Measurements from ENCODE around the gene B3GALT2. TPM values are rescaled to one million over a fixed set of nuclear protein-coding genes. Genes with fewer than 3 reads are reported as not detected.
"Not testable (repeated sequence)": the region's sequence is repeated elsewhere in the genome, so short reads cannot be mapped to it uniquely, and the experiment has no call there.

B3GALT2 gene
- total RNA-seq = 1 to 10 TPM; 3.5 to 5.2 TPM

DNA sequence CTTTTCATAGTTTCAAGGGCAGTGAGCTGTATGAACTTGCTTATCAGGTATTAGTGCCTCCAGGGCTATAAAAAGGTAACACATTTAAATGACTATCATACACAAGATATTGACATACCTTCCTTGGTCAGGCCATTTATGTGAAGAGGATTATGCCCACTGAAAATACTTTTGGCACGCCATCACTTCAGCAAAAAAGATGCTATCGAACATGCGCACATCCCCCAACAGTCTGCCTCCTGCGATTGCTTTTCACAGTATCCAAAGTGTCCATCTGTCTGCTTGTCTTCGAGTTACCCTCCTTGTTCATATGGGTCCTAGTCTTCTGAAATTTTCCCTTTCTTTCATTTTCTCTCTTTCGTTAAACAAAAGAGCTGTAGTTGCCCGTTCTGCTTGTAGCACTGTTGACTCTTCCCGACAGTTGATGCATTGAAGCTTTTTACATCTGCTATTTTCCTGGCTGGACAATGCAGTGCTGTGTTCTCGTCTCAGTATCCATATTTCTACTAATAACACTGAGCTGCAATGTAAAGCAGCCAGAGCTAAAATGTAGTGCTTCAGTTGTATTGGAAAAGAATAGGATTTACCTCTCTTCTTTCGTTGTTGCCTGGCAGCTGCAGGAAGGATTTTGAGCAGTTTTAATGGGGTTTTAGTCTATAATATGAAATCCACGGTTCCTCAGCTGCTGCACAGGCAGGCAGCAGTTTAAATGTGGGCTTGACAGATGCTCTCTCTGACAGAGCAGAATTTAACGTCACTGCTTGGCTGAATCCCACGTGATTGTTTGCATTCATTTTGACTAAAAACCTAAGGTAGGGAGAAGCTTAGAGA lies at the start of gene B3GALT2:
B3GALT2 (minus strand) TSS at position 713 of the 831 bp plus-strand sequence. CDS start 5,051 bp downstream, outside the sequence.
- Histone ChIP-seq H3K36me3 (no peaks in the 10 kb centered on the region), H3K27me3 (replicated peaks; ENCODE audit: insufficient read depth) (no peaks in the 10 kb centered on the region), H3K4me3 (peak within 1 kb of the TSS; percentile 14 to 25), H3K9me3 (no peaks in the 10 kb centered on the region), H3K4me1 (replicated peaks) (peaks cover 2% of the 10 kb centered on the region), H3K27ac (peak within 1 kb of the TSS; percentile 23 to 62)
- peak; percentile 7 for DNase-seq (ENCODE audit: low spot score)
- WGBS = 12% methylated on average over 13 of the region's 13 CpGs
- TF ChIP-seq POLR2A (IDR thresholded peaks at IDR 0.05) = no peak
- no peak for TF ChIP-seq CTCF (IDR thresholded peaks at IDR 0.05)
- TF ChIP-seq POLR2AphosphoS5 (IDR thresholded peaks at IDR 0.05) = no peak
- intact Hi-C loops (cut with DNase I) = loop anchor here (5.0 to 10.0 kb wide), 4 partner anchors 159 to 1109 kb away; no protein-coding TSS in a partner anchor

DNA sequence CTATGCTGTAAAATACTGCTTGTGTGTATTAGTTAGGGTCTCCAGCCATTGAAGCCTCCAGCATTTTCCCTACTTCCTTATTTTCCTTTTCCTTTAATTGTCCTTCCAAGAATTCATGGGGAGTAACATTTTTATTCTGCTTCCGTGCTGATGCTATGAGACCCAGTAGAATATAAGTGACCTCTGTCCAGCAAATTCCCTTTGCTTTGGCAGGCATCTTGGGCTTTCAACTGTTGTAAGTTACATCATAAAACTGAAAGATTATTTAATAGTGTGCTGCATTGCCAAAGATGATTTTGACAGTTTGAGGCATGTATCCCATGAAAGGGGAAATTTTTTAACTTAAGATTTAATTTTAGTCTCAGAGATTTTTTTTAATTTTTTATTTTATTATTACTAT lies 48.1 kb upstream of the B3GALT2 start:
- intact Hi-C loops (cut with DNase I) = no loop called here
- Histone ChIP-seq H3K4me1 (replicated peaks) (no peaks in the 10 kb centered on the region), H3K27me3 (replicated peaks; ENCODE audit: insufficient read depth) (no peaks in the 10 kb centered on the region), H3K27ac (no peak overlapping the region), H3K4me3 (no peak overlapping the region), H3K9me3 (no peaks in the 10 kb centered on the region), H3K36me3 (no peaks in the 10 kb centered on the region)
- TF ChIP-seq POLR2AphosphoS5 (IDR thresholded peaks at IDR 0.05) = no peak
- TF ChIP-seq CTCF (IDR thresholded peaks at IDR 0.05) = no peak
- TF ChIP-seq POLR2A (IDR thresholded peaks at IDR 0.05) = no peak
- no peak for DNase-seq (ENCODE audit: low spot score)
- WGBS = 46% methylated on average over 1 of the region's 1 CpG

DNA sequence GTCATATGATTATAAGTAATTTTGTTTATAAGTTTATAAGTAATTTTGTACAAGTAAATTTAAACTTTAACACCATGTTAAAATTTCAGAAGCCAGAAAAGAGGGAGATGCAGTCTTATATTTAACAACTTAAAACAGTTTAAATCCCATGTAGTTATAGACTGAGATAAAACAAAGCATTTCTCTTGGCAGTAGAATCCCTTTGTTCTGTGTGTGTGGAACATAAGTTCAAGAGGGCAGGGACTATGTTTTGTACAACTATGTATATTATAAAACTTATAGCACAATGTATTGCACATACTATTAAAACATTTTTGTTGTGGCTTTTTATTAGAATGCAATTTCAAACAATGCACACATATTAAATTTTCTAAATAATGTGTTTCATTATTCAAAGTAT lies 44.7 kb upstream of the B3GALT2 start:
- intact Hi-C loops (cut with DNase I); H3K27me3 ChIP-seq (replicated peaks; ENCODE audit: insufficient read depth); H3K27ac ChIP-seq; H3K4me3 ChIP-seq; H3K4me1 ChIP-seq (replicated peaks); DNase-seq (ENCODE audit: low spot score); H3K9me3 ChIP-seq; H3K36me3 ChIP-seq: not testable (repeated sequence)

- TF ChIP-seq CTCF (IDR thresholded peaks at IDR 0.05) (no peak), POLR2AphosphoS5 (IDR thresholded peaks at IDR 0.05) (no peak), POLR2A (IDR thresholded peaks at IDR 0.05) (no peak)
- Histone ChIP-seq H3K9me3 (no peaks in the 10 kb centered on the region), H3K27me3 (replicated peaks; ENCODE audit: insufficient read depth) (no peaks in the 10 kb centered on the region), H3K4me1 (replicated peaks) (no peaks in the 10 kb centered on the region), H3K4me3 (no peak overlapping the region), H3K36me3 (no peaks in the 10 kb centered on the region), H3K27ac (no peak overlapping the region)
- 82% methylated on average over 3 of the region's 3 CpGs for WGBS
- intact Hi-C loops (cut with DNase I) = no loop called here
- DNase-seq (ENCODE audit: low spot score) = no peak
Observed at GRCh38 chr1:193229136-193229535, 42.7 kb upstream of the B3GALT2 start.

- no peak for TF ChIP-seq POLR2A (IDR thresholded peaks at IDR 0.05)
- TF ChIP-seq POLR2AphosphoS5 (IDR thresholded peaks at IDR 0.05) = no peak
- no peak for TF ChIP-seq CTCF (IDR thresholded peaks at IDR 0.05)
- no peaks in the 10 kb centered on the region for H3K4me1 ChIP-seq (replicated peaks)
- intact Hi-C loops (cut with DNase I) = no loop called here
- 83% methylated on average over 8 of the region's 8 CpGs for WGBS
- no peaks in the 10 kb centered on the region for H3K36me3 ChIP-seq
- H3K9me3 ChIP-seq = no peaks in the 10 kb centered on the region
- H3K27me3 ChIP-seq (replicated peaks; ENCODE audit: insufficient read depth) = no peaks in the 10 kb centered on the region
- no peak overlapping the region for H3K4me3 ChIP-seq
- no peak for DNase-seq (ENCODE audit: low spot score)
- no peak overlapping the region for H3K27ac ChIP-seq
Observed at GRCh38 chr1:193222056-193222615, 35.7 kb upstream of the B3GALT2 start.
